Measurements from ENCODE around the gene PMM2.

- TF ChIP-seq EZH2phosphoT487 (IDR thresholded peaks at IDR 0.05; ENCODE audit: insufficient read depth, low read depth), result no peak
- no peak for TF ChIP-seq EZH2 (IDR thresholded peaks at IDR 0.05; ENCODE audit: insufficient read depth, poor library complexity, severe bottlenecking)
Observed at GRCh38 chr16:8764525-8765250, 33.0 kb upstream of the PMM2 start.
